ENCODE data around the gene RBM20.

DNA sequence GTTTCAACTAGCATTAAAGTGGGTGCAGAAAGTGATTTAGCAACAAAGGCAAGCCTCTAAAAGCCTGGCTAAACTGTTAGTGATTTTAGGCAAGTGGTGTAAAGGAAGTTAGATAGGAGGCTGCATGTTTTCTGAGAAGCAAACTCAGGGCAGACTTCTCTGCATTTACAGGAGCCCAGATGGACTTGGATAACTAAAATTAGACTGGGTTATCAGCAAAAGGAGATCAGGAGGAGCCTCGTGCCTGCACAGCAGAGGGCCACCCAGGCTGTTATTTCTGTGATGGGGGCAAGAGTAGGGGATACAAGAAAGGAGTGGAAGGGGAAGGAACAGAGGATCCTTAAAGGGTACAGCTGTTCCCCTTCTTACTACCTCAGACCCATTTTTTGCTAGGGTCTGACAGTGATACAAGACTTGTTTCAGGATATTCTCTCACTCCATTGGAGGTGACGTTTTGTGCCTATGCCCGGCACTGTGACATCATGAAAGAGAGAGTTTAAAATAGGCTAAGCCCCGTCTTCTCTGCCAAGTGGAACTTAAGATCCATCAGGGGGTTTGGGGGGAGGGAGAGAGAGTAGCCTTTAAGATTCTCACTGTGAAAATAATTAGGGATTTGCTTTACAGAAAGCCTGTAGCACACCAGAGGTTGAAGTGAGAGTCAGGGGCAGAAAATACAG is 178.0 kb downstream of the RBM20 start:
- TF ChIP-seq, protein P1, sequence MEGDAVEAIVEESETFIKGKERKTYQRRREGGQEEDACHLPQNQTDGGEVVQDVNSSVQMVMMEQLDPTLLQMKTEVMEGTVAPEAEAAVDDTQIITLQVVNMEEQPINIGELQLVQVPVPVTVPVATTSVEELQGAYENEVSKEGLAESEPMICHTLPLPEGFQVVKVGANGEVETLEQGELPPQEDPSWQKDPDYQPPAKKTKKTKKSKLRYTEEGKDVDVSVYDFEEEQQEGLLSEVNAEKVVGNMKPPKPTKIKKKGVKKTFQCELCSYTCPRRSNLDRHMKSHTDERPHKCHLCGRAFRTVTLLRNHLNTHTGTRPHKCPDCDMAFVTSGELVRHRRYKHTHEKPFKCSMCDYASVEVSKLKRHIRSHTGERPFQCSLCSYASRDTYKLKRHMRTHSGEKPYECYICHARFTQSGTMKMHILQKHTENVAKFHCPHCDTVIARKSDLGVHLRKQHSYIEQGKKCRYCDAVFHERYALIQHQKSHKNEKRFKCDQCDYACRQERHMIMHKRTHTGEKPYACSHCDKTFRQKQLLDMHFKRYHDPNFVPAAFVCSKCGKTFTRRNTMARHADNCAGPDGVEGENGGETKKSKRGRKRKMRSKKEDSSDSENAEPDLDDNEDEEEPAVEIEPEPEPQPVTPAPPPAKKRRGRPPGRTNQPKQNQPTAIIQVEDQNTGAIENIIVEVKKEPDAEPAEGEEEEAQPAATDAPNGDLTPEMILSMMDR (IDR thresholded peaks at IDR 0.05), result no peak
- TF ChIP-seq EP300 (IDR thresholded peaks at IDR 0.05) (peak in 2 of 4 donors; percentile 40 to 50), POLR2A (IDR thresholded peaks at IDR 0.05) (no peak)

All from sigmoid colon (tissue), 4 donors.